GM19351 (cell line): ENCODE data around the gene CCNB1.
"Not testable (repeated sequence)": the region's sequence is repeated elsewhere in the genome, so short reads cannot be mapped to it uniquely, and the experiment has no call there.

Source experiments
- ATAC-seq: cut with Tn5 transposase; IDR thresholded peaks from one replicate; pipeline ENCODE4 v1.9.1; 2021; ENCODE audit warnings: mild to moderate bottlenecking, moderate library complexity; ENCODE audit not compliant: unreplicated experiment

Gene CCNB1

DNA sequence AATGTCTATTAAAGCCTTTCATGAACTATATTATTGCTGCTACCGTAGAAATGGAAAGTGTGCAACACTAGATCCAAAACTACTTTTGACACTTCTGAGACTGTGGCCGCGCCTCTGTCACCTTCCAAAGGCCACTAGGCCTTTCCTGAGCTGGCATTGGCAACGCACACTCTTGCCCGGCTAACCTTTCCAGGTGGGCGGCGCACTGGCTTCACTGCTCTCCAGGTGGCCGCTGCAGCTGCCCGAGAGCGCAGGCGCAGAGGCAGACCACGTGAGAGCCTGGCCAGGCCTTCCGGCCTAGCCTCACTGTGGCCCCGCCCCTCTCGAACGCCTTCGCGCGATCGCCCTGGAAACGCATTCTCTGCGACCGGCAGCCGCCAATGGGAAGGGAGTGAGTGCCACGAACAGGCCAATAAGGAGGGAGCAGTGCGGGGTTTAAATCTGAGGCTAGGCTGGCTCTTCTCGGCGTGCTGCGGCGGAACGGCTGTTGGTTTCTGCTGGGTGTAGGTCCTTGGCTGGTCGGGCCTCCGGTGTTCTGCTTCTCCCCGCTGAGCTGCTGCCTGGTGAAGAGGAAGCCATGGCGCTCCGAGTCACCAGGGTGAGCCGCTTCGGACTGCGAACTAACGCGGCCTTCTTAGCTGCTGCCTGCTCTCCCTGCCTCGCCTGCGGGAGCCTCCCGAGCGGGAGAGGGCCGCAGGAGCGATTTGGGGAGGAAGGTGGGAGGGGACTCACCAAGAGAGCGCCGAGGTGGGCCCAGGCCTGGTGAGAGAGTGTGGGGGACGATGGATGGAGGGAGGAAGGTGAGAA lies at the start of gene CCNB1:
Gene CCNB1 (plus strand): TSS at position 465 of the 807 bp plus-strand sequence. CDS start 113 bp downstream, at position 578.
- peak; percentile 99 for ATAC-seq

DNA sequence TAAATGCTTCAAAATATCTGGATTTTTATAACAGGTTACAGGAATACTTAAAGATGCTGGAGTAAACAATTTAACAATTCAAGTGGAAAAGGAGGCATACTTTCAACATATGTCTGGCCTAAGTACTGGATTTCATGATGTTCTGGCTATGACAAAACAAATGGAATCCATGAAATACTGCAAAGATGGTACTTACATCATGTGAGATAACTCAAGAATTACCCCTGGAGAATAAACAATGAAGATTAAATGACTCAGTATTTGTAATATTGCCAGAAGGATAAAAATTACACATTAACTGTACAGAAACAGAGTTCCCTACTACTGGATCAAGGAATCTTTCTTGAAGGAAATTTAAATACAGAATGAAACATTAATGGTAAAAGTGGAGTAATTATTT lies 37.5 kb upstream of the CCNB1 start:
- no peak for ATAC-seq

DNA sequence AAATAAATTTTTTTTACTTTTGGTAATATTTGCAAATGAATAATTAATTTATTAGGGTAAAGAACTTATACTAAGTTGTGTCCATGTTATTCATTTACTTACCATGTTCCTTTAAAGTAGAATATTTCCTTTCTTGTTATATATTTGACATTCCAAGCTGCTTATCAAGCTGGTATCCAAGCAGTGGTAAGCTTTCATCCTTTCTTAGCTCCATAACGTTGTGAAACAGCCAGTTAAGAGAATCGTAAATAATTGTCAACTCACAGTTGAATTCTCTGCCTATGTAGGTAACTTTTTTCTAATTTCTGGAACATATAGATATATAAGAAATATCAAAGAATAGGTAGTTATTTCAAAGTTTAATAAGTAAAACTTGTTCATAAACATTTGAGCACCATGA lies 36.7 kb upstream of the CCNB1 start:
- no peak for ATAC-seq

DNA sequence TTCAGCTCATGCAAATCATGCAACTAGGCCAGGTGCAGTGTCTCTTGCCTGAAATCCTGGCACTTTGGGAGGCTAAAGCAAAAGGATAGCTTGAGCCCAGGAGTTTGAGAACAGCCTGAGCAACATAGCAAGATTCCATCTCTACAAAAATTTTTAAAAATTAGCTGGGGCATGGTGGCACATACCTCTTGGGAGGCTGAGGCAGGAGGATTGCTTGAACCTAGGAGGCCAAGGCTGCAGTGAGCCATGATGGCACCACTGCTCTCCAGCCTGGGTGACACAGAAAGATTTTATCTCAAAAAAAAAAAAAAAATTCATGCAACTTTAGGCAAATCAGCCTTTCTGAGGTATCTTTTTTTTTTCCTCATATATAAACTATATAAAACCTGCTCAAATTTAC lies 35.6 kb upstream of the CCNB1 start:
- ATAC-seq, result no peak

DNA sequence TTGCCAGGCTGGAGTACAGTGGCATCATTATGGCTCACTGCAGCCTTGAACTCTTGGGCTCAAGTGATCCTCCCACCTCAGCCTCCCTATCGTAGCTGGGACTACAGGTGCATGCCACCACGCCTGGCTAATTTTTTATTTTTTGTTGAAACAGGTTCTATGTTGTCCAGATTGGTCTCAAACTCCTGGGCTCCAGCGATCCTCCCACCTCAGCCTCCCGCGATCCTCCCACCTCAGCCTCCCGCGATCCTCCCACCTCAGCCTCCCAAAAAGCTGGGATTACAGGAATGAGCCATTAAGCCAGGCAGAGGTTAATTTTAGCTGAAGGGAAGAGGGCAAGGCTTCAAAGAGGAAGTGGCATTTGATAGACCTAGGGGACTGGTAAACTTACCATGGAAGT lies 32.8 kb upstream of the CCNB1 start:
- ATAC-seq, result no peak

DNA sequence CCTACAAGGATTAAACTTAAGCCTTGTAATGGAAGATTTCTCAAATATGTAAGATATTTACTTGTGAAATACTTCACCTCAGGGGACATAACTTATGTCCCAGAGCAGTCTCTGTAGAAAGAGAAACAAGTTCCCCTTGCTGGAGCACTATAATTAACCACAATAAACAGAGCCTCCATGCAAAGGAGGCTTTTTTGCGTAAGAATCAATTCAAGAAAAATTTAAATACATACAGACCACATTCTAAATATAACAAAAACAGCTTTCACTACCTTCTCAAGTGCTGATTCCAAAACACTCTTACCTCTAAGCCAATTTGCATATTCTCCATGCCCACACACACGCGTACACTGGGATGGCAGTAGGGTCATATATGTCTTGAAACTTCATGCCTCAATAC lies 30.7 kb upstream of the CCNB1 start:
- peak; percentile 96 for ATAC-seq

DNA sequence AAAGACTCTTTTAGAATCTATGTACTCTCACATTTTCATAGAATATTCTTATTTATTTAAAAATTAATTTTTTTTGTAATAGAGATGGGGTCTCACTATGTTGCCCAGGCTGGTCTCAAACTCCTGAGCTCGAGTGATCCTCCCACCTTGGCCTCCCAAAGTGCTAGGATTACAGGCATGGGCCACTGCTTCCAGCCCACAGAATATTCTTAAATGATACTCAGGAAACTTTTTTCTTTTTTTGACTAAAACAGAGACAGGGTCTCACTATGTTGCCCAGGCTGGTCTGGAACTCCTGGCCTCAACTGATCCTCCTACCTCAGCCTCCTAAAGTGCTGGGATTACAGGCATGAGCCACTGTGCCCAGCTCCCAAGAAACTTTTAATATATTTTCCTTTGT lies 29.7 kb upstream of the CCNB1 start:
- not testable (repeated sequence) for ATAC-seq

DNA sequence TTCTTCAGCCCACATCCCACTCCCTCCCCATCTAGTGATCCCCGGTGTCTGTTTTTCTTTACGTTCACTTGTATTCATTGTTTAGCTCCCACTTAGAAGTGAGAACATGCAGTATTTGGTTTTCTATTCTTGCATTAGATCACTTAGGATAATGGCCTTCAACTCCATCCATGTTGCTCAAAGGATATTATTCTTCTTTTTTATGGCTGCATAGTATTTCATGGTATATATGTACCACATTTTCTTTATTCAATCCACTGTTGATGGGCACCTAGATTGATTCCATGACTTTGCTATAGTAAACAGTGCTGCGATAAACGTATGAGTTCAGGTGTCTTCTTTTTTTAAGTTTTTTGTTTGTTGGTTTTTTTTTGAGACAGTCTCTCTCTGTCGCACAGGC lies 29.1 kb upstream of the CCNB1 start:
- ATAC-seq, result no peak

DNA sequence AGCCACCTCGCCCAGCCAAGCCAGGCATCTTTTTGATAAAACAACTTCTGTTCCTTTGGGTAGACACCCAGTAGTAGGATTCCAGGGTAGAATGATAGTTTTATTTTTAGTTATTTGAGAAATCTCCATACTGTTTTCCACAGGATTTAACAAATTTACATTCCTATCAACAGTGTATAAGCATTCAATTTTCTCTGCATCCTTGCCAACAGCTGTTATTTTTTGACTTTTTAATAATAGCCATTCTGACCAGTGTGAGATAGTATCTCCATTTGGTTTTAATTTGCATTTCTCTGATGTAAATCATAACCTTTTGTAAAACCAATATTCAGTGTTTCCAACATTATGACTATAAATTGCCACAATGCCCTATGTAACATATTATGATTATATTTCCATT lies 28.2 kb upstream of the CCNB1 start:
- no peak for ATAC-seq

DNA sequence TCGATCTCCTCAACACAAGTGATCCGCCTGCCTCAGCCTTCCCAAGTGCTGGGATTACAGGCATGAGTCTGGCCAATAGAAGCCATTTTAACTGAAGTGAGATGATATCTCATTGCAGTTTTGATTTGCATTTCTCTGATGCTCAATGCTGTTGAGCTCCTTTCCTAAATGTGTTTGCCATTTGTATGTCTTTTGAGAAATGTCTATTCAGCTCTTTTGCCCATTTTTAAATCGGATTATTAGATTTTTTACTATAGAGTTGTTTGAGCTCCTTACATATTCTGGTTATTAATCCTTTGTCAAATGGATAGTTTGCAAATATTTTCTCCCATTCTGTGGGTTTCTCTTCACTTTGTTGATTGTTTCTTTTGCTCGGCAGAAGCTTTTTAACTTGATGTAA lies 26.7 kb upstream of the CCNB1 start:
- ATAC-seq, result not testable (repeated sequence)

DNA sequence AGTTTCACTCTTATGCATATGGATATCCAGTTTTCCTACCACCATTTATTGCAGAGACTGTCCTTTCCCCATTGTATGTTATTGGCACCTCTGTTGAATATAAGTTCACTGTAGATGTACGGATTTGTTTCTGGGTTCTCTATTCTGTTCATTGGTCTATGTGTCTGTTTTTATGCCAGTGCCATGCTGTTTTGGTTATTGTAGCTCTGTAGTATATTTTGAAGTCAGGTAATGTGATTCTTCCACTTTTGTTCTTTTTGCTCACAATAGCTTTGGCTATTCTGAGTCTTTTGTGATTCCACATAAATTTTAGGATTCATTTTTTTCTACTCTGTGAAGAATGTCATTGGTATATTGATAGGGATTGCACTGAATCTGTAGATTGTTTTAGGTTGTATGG lies 26.1 kb upstream of the CCNB1 start:
- ATAC-seq, result no peak

DNA sequence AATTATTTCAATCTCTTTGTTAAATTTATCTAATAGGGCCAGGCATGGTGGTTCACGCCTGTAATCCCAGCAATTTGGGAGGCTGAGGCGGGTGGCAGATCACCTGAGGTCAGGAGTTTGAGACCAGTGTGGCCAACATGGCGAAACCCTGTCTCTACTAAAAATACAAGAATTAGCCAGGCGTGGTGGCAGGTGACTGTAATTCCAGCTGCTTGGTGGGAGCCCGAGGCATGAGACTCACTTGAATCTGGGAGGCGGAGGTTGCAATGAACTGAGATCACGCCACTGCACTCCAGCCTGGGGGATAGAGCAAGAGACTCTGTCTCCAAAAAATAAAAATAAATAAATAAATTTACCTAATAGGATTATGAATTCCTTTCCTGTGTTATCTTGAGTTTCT lies 18.4 kb upstream of the CCNB1 start:
- ATAC-seq, result not testable (repeated sequence)

DNA sequence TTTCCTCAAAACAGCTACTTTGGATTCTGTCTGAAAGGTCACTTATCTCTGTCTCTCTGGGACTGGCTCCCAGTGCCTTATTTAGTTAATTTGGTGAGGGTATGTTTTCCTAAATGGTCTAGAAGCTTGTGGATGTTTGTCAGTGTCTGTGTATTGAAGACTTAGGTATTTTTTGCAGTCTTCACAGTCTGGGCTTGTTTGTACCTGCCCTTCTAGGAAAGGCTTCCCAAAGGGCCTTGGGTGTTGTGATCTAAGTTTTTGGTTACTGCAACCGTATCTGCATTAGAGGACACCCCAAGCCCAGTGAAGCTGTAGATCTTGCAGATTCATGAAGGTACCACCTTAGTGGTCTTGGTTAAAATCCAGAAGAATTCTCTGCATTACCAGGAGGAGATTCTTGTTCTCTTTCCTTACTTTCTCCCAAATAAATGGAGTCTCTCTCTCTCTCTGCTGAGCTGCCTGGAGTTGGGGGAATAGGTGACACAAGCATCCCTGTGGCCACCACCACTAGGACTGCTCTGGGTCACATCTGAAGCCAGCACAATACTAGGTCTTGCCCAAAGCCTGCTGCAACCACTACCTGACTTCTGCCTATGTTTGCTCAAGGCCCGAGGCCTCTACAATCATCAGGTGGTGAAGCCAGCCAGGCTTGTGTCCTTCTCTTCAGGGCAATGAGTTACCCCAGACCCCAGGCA lies 17.8 kb upstream of the CCNB1 start:
- ATAC-seq, result no peak

DNA sequence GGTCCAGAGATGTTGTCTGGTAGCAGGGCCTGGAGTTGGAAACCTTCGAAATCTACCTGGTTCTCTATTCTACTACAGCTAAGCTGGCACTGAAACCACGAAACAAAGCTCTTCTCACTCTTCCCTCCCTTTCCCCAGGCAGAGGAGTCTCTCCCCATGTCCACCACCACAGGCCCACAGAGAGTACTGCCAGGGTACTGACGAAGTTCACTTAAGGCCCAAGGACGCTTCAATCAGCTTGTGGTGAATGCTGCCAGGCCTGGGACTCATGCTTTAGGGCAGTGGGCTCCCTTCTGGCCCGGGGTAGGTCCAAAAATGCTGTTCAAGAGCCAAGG lies 17.3 kb upstream of the CCNB1 start:
- ATAC-seq, result no peak

DNA sequence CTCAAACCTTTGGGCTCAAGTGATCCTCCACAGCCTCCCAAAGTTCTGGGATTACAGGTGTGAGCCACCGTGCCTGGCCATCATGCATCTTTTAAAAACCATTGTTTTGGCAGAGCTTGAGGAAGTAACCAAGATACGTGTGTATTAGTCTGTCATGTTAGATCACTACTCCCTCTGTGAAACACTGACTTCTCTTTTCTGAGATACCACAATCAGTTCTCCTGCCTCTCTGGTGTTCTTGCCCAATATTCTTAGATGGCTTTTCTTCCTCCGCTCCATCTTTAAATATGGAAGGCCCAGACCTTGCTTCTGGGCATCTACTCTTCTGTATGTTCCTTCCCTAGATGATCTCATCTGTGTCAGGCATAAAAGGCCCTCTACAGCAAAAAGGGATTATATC lies 14.2 kb upstream of the CCNB1 start:
- ATAC-seq, result no peak

DNA sequence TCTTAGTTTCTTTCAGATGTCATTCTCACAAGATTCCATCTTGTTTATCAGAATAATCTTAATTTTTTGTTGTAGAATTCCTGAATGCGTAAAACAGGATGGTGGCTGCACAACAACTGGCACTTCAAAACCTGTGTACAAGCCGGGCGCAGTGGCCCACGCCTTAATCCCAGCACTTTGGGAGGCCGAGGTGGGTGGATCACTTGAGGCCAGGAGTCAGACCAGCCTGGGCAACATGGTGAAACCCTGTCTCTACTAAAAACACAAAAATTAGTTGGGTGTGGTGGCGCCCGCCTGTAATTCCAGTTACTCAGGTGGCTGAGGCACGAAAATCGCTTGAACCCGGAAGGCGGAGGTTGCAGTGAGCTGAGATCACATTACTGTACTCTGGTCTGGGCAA lies 10.5 kb upstream of the CCNB1 start:
- ATAC-seq, result no peak

DNA sequence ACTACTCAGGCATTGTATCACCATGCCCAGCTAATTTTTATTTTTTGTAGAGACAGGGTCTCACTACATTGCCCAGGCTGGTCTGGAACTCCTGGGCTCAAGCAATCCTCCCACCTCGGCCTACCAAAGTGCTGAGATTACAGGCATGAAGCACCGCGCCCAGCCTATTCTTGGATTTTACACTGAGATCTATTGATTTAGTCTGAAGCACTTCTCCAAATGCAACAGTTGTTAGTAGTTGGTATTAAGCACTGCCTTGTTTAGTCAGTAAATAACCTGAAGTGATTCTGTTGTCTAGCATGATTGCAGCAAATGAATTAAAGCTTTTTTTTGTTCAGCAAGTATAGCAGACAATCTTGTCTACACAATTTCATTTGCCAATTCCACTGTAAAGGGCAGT lies 8.9 kb upstream of the CCNB1 start:
- ATAC-seq, result no peak

DNA sequence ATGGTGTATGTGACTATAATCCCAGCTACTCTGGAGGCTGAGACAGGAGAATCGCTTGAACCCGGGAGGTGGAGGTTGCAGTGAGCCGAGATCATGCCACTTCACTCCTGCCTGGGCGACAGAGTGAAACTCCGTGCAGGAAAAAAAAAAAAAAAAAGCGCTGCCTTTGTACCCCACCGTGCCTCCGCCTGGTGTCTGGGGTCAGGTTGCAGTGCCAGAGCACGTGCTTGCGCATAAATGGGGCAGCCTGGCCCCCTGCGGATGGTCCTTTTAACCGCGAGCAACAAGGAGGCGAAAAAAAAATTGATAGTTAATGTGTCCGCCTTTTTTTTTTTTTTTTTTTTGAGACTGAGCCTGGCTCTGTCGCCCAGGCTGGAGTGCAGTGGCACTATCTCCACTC lies 6.3 kb upstream of the CCNB1 start:
- no peak for ATAC-seq

DNA sequence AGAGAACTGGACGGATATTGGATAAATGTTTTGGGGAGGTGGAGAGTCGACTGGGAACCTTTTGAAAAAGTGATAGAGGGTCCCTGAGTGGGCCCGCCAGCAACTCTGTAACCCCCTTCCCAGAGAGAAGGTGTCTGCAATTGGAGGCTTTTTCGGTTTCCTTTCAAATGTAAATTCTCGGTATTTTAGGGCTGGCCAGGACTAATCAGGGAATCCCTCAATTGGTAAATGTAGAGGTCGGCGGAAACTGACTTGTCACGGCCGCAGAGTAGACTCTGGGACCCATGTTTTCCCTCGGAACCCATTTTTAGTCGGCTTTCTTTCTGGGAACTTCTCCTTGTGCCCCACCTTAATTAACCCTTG lies 524 bp downstream of the CCNB1 start:
- no peak for ATAC-seq

DNA sequence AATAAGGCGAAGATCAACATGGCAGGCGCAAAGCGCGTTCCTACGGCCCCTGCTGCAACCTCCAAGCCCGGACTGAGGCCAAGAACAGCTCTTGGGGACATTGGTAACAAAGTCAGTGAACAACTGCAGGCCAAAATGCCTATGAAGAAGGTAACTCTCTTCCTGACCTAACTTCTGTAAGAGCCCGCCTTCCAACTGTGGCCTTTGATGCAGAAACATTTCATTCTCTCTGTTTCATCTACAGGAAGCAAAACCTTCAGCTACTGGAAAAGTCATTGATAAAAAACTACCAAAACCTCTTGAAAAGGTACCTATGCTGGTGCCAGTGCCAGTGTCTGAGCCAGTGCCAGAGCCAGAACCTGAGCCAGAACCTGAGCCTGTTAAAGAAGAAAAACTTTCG lies 979 bp downstream of the CCNB1 start:
- no peak for ATAC-seq

DNA sequence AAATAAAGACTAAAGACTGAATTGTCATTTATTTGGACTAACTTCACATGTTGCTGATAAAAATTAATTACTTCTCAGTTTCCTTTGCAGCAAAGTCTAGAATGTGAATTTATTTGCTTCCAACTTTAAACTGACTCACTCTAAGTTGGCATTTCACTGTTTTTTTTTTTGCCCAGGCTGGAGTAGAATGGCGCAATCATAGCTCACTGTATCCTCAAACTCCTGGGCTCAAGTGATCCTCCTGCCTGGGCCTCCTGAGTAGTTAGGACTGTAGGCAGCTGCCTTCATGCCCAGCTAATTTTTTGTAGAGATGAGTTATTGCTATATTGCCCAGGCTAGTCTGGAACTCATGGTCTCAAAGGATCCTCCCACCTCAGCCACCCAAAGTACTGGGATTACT lies 3.5 kb downstream of the CCNB1 start:
- no peak for ATAC-seq

DNA sequence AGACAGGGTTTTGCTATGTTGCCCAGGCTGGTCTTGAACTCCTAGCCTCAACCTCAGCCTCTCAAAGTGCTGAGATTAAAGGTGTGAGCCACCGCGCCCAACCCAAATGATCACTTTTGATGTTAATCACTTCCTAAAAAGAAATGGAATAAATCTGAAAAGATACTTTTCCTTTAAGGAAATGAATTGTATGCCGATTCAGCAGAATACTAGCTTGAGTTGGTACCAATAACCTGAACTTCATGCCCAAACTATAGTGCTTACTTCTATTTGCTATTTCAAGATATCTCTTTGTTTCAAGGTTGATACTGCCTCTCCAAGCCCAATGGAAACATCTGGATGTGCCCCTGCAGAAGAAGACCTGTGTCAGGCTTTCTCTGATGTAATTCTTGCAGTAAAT lies 4.0 kb downstream of the CCNB1 start:
- no peak for ATAC-seq
